Jurkat, Clone E6-1 (cell line): ENCODE measurements around the gene NRP2.
A peak's percentile ranks its signal among the peaks of the same experiment; 100 is the strongest.

ENCODE experiments used
- DNase-seq: peaks from one replicate; pipeline ENCODE4 v3.0.0-alpha.2; 2011; ENCODE audit warnings: low read depth, low spot score
- H3K4me3 ChIP-seq: 2 replicates; pipeline ENCODE4 v1.5.1; 2011; ENCODE audit warnings: mild to moderate bottlenecking, low read length, control low read depth, moderate library complexity

NRP2 gene

DNA sequence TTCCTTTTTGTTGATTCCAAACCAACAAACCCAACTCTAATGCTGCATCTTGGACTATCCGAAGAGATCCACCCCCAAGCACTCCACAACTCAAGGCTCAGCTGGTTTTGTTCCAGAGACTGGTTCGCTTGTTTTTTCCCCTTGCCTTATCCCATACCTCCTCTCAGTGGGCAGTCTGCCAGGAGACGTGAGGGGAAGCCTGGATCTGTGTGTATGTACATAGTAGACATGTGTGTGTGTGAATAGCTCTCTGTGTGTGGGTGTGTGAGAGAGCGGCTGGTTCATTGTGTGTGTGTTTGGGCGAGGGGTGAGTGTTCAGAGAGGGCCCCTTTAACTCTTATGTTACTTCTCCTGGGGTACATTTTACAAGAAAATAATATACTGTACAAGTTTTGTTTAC lies 94.4 kb downstream of the NRP2 start:
- no peak for DNase-seq
- H3K4me3 ChIP-seq, result no peak overlapping the region

DNA sequence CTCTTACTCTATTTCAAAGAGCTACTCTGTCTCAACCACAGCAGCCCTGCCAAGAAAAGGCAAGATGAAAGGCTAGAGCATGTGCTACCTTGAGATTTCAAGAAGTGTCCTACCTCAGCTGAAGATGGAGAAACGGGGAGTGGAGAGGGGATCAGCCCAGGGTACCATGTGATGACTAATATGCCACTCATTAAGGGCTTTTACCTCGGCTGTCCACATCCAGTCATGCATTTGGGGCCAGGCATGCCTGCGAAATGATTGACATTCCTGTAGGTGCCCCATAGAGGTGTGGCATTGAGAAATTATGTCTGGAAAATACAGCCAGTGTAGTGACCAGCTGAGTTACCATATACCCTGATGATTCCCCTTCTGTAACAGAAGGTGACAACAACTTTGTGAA lies 96.1 kb downstream of the NRP2 start:
- DNase-seq, result peak; percentile 63
- H3K4me3 ChIP-seq, result no peak overlapping the region

DNA sequence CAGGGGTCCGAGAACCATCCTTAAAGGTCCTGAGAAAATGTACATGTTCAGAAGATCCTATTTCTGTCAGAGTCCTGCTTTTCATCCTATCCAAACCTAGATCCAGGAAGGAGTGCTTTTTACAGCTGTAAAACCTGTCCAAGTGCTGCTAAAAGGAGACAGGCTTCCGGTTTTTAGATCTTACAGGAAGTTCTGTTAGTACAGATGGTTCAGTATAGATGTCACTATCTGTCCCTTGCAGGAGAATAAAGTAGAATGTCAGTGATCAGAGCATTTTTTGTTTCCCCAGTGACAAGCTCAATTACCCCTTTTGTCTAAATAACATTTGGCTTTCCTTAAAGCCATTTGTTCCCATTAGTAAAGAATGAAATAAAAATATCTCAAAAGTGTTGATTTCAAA lies 98.3 kb downstream of the NRP2 start:
- H3K4me3 ChIP-seq, result no peak overlapping the region
- DNase-seq, result peak; percentile 81

DNA sequence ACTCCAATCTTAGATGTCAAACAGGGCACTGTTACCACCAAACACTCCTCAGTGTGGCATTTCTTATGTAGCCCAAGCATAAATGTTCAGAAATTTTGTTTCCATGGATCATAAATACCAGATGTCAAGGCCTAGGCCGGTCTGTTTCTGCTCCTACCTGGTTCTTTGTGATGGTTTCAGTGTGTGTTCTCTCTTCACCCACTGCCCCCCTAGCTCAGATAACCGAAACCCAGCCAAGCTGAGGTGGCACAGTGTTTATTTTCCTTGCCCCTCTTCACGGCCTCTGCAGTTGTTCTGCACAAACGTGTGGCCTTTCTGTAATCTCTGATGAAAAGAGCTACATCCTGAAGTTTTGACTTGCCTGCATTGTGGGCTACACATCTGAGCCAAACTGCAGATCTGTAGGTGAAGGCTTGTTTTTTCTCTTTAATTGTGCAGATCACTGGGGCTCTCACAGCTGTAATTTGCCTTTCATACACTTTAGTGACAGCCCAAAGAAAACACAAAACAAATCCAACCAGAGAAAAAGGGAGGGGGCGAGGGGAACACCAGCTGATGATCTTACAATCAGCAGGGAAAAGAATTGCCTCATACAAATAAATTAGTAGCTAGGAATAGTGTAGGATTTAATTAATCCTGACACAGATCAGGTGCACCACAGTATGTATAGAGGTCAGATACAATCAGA lies 99.1 kb downstream of the NRP2 start:
- H3K4me3 ChIP-seq, result no peak overlapping the region
- peak; percentile 77 for DNase-seq

DNA sequence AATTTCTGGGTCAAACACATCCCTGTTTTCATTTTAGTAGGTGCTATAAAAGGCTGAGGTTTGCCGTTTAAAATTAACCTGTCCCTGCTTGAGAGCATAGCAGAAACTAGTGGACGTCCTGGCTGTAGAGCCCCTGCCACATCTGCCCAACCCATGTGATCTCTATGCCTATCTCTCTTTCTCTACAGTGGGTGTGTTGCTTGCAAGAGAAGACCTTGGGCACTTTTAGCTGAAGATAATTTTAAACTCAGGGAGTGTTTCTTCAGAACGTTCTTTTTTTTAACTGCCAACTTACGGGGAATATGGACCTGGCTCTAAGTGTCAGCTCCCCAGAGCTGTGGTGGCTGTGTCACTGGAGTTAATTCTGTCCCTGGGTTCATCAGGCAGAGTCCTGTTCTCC lies 100.6 kb downstream of the NRP2 start:
- no peak overlapping the region for H3K4me3 ChIP-seq
- no peak for DNase-seq

DNA sequence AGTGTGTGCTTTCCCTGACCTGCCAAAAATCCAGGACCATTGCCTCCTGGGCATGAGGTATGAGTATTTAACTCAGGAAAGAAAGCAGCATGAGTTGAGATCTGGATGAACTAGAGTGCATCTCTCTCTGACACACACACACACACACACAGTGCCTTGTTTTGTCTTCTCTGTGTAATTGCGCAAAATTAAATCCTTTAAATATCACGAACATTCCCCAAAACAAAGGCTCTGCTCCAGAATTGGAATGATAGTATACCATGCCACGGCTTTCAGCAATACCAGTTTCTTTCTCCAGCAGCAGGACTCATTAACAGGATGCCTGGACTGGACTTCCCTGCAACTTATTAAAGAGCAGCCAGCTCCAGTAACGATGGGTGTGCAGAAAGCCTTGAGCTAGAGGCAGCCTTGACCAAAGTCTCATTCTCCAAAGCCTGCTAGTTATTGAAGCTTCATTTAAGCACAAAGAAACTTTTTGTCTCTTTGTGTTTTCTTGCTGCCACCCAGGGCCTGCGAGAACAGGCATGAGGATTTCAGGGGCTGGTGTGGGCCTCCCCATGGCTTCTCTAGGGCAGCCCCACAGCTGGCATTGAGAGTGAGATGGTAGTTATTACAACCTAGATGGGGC lies 101.7 kb downstream of the NRP2 start:
- no peak overlapping the region for H3K4me3 ChIP-seq
- no peak for DNase-seq

DNA sequence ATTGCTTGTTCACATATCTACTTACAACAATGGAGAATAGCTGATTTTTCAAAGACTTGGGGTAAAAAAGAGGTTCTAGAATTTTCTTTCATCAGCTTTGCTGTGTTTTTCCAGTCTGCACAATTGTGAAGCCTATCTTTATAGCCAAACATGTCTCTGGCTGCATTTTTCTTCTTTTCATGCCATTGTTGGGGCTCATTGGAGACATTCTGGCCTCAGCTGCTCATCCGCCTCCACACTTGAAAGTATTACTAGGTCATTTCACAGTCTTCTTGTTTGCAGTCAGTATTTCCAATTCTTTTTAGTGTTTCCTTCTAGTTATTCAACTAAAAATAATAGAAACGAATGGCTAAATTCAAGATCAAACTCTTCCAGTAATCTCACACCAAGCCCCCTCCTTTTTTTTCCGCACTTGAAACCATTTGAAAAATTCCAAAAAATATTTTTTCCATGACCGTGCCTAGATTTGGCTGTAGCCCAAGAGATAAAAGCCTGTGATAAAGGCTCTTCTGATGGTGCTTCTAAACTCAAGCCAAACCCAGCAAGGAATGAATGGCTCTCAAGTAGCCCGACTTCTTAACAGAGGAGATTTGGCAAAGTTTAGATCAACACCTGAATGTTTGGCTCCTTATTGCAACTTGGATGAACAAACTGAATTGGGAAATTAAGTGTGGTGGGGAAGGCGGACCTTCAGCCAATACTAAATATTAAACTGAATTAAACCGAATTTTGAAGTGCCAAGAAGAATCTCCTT lies 103.4 kb downstream of the NRP2 start:
- H3K4me3 ChIP-seq, result no peak overlapping the region
- no peak for DNase-seq

DNA sequence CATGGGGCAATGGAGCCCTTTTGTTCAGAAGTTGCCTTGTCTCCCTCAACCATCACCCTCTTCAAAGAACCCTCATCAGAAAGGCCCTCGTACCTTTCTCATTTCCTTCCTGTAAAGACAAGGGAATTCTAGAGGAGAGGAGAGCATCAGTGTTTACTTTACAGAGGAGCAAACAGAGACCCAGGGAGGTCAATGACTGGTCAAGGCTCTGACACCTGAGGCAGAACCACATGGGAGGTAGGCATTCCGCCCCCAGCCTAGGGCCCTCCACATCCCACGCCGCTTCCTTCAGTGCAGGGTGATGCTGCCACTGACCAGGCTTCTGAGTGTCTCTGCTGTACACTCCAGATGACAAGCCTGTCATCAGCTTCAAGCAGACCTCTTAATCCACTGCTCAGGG lies 104.7 kb downstream of the NRP2 start:
- no peak overlapping the region for H3K4me3 ChIP-seq
- DNase-seq, result no peak

DNA sequence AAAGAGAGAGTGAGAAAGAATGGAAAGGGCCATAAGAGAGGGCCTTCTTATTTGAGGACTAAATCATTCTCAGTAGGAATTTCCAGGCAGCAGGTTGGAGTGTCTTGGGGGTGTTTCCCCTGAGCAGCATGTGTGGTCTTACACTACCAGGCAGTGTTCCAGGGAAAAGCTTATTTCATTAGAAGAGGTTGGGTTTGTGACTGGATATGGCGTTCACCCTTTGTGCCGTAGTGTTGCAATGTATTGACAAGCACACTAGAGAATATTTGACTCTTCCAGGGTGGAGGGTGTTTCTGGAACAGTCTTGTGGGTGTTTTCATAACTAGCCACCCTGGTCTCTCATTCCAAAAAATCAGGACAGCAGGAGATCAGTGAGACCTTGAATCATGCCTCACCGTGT lies 105.5 kb downstream of the NRP2 start:
- DNase-seq, result no peak
- no peak overlapping the region for H3K4me3 ChIP-seq

DNA sequence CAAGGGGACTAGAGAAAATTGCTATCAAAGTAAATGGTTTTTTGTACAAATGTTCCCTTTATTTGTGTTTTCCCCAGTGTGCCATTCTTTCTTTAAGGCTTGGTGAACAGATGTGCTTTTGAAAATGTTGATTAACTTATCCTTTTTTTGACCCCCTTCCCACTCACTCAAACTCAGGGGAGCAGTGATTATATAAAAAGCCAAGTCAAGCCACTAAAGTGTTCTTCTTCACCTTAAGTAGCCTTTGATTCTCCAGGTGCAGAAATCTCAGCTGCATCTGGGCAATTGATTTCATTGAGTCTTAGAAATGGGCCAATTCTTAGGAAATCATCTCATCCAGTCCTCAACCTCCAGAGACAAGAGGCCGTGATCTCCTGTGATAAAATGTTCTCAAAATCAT lies 107.6 kb downstream of the NRP2 start:
- H3K4me3 ChIP-seq, result no peak overlapping the region
- DNase-seq, result no peak

DNA sequence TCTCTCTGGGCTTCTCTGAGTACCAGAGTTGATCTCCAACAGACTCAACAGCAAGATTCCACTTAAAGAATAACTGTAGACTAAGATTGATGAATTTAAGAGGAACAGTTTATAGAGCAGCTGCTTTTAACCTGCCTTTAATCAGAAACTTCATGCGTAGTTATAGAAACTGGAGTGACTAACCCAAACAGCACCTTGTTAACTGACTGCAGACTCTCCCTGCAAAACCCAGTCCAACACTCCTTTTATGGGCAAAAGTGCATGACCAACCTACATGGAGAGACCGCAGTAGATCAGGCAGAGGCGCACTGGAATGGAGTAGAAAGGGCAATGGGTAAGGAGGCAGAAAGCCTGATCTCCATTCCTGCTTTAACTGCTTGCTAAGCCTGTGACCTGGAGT lies 110.6 kb downstream of the NRP2 start:
- H3K4me3 ChIP-seq, result no peak overlapping the region
- no peak for DNase-seq

DNA sequence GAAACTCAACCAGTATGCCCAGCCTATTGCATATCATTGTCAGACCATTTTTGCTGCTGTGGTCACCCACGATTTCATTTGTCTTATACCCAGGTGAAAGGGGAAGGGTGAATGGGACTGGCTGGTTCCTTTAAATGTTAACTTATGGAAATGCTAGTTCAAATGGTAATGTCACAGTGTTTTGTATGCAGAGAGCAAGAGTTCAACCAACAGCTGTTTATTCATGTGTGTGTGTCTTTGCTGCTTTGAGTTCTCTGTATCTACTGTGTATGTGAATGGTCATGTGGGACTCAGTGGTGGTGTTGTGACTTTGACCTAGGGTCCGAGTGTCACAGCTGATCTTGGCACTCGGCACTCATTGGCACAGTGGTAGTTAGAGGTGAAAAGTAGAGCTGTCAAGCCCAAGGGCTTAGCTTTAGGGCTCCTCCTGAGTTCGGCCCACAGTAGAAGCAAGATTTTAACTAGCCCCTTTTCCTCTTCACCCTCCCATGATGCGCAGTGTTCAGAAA lies 114.6 kb downstream of the NRP2 start:
- no peak overlapping the region for H3K4me3 ChIP-seq

DNA sequence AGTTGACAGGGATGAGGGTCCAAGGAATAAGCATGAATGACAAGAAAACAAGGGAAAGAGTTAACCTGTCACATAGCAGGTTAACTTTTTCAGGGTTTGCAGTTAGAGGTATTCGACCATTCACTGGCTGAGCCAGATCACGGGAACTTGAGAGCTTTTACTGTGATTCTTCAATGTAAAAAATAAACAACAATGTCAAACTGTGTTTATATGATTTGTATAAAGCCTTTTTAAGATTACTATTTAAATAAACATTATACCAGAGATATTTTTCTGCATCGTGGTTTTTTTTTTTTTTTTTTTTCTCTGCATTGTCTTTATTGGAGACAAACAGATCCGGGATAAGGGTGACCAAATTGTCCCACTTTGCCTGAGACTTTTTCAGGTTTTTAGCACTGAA lies 115.6 kb downstream of the NRP2 start:
- no peak for DNase-seq
- H3K4me3 ChIP-seq, result no peak overlapping the region

More for the DNA sequence above, 114.6 kb downstream of the NRP2 start:
- no peak for DNase-seq

DNA sequence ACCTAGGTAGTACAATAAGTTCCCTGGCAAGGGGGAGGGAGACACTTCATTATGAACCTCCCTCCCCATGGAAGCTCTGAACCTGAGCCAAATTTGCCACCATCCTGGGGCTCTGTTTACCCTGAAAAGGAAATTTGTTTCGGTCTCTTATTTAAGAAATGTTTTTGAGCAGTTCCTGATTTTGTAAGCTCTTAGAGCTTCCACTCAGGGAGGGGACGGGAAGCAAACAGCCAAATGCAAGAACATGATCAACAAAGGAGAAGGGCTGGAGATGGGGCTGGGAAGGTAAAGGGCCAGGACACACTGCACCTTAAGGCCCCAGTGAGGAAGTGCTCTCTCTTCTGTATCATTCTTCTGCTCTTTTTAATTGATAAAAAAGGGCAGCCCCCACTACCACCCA lies 117.9 kb downstream of the NRP2 start:
- no peak for DNase-seq
- H3K4me3 ChIP-seq, result no peak overlapping the region

DNA sequence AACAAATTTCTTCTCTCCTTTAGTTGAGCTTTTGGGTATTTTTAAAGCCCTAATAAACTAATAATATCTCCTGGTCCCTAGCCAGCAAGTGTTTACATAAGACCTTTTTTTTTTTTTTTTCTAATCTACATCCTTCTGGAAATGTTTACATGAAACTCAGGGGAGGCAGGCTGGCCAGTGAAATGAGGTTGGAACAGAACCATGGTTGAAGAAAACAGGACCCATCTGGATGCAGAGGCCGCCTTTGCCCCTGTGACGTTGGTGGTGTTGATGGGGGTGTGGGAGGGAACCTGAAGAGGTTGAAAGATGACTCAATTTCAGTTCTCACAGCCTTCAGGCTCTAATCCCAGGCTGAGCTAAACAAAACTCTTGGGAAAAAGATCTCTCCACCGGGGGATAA lies 118.5 kb downstream of the NRP2 start:
- H3K4me3 ChIP-seq, result no peak overlapping the region
- no peak for DNase-seq

DNA sequence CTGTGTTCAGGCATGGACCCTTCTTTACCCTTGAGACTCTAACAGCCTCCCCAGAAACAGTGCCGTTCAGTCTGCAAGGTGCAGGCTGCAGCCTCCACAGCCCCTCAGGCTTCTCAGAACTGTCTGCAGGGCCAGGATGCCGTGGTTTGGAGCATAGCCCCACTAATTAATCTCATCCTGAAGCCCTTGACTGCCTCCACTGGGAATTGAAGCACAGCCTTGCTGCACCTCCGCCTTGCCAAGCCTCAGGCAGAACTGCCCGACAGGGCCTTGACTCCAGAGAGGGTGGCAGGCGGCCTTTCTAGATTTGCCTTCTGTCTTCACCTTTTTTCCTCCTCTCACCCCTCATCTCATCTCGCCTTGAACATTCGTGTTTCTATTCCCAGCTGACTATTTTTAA lies 119.8 kb downstream of the NRP2 start:
- DNase-seq, result no peak
- no peak overlapping the region for H3K4me3 ChIP-seq

DNA sequence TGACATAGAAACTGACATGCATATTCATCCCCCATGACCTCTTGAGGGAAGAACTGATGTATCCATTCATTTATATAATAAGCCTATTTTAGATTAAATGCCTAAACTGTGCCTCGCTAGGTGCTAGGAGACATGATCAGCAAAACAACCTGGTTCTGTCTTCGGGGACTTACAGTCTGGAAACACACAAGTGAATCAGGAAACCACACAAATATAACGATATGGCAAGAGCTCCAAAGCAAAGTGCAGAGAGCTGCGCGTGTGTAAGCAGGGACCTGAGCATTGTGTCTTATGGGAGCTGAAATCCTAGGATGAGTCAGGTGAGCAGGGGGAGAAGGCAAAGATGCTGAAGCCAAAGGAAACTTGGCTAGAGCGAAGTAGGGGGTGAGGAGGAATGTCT lies 120.6 kb downstream of the NRP2 start:
- H3K4me3 ChIP-seq, result no peak overlapping the region
- DNase-seq, result no peak

DNA sequence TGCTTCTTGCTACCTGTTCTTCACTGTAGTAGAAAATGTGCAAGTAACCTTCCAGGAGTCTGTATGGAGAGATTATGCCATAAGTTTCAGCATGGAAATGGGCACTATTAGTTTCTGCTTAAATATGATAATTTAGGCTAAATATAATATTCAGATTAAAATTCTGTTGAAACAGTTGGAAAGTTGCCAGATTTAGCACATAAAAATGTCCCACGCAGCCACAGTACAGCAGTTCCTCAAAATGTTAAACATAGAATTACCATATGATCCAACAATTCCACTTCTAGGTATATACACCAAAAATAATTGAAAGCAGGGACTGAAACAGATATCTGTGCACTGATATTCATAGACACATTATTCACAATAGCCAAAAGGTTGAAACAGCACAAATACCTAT lies 121.2 kb downstream of the NRP2 start:
- no peak overlapping the region for H3K4me3 ChIP-seq
- DNase-seq, result no peak

DNA sequence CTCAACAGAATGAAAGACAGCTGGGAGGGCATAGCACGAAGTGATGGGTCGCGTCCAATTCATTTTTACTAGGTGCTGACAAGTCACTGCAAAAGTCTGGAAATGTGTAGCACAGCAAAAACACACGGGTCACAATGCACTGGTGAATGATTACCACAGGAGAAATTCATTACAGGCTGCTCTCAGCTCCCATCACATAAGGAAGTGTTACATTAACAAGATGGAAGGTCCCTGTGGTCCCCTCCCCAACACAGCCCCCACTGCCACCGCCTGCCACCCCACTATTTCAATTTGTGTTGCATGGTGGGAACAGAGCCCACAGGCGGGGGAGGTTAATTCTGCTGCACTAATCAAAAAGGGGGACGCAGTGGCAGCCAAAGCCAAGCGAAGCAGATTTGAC lies 122.8 kb downstream of the NRP2 start:
- no peak overlapping the region for H3K4me3 ChIP-seq
- no peak for DNase-seq

DNA sequence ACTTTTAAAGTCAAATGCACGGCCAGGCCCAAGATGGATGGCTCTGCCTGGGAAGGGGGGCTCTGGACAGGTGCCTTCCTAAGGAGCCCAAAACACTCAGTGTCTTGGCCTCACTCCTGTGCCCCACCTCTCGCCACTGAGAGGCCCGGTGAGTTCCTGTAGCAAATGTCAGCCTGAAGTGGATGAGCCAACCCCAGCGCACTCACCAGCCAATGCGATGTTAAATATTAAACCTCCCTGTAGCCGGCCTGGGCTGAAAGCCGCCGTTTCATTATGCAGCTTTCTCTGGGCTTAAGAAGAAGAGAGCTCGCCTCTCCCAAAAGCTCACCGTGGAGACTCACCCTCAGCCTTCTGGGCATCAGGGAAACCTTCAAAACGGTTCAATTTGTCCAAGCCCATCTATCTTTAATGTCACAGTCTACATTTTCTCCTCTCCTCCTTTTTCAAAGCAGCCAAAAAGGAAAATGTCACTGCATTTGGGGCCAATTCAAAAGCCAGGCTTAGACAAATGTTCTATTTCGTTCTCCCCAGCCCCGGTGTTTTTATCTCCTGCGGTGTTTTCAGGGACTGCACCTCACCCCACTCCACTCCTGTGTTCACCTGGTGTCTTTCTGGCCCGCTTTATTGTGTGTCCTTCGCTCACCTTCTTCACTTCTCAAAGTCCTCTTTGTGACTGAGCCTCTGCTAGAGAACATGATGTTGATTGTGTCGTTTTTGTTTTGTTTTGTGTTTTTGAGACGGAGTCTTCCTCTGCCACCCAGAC lies 124.0 kb downstream of the NRP2 start:
- no peak overlapping the region for H3K4me3 ChIP-seq
- no peak for DNase-seq
